ENCODE data around the gene SYCP1.
"Not testable (repeated sequence)": the region's sequence is repeated elsewhere in the genome, so short reads cannot be mapped to it uniquely, and the experiment has no call there.

SYCP1 gene

GRCh38 chr1:114976891-114977290 is 122.2 kb downstream of the SYCP1 start:
- DNase-seq, result no peak

GRCh38 chr1:114979278-114979891 is 124.7 kb downstream of the SYCP1 start:
- DNase-seq, result peak; percentile 35

- DNase-seq, result no peak
Observed at GRCh38 chr1:114982251-114982650, 127.6 kb downstream of the SYCP1 start.

GRCh38 chr1:114986286-114986685 is 131.6 kb downstream of the SYCP1 start:
- DNase-seq, result no peak

- DNase-seq, result no peak
Observed at GRCh38 chr1:114988095-114988494, 133.4 kb downstream of the SYCP1 start.

- DNase-seq, result no peak
Observed at GRCh38 chr1:114997510-114998289, 143.0 kb downstream of the SYCP1 start.

- DNase-seq, result no peak
Observed at GRCh38 chr1:115006191-115006590, 151.5 kb downstream of the SYCP1 start.

GRCh38 chr1:115012006-115012405 is 157.3 kb downstream of the SYCP1 start:
- DNase-seq, result no peak

- no peak for DNase-seq
Observed at GRCh38 chr1:115012434-115012833, 157.8 kb downstream of the SYCP1 start.

GRCh38 chr1:115013792-115014191 is 159.1 kb downstream of the SYCP1 start:
- DNase-seq, result no peak

- DNase-seq, result not testable (repeated sequence)
Observed at GRCh38 chr1:115019549-115019948, 164.9 kb downstream of the SYCP1 start.

GRCh38 chr1:115021145-115021544 is 166.5 kb downstream of the SYCP1 start:
- DNase-seq, result no peak

GRCh38 chr1:115023593-115023992 is 168.9 kb downstream of the SYCP1 start:
- DNase-seq, result no peak

GRCh38 chr1:115029526-115029925 is 174.9 kb downstream of the SYCP1 start, which contains the start of gene TSHB:
Gene TSHB (plus strand): TSS chr1:115029826. CDS start chr1:115033363, 3,537 bp downstream.
- no peak for DNase-seq

GRCh38 chr1:115031595-115031994 is 176.9 kb downstream of the SYCP1 start:
- no peak for DNase-seq

- DNase-seq, result no peak
Observed at GRCh38 chr1:115035652-115036051, 181.0 kb downstream of the SYCP1 start.

GRCh38 chr1:115036814-115037507 is 182.3 kb downstream of the SYCP1 start:
- DNase-seq, result no peak

GRCh38 chr1:115040501-115040900 is 185.8 kb downstream of the SYCP1 start:
- no peak for DNase-seq

- no peak for DNase-seq
Observed at GRCh38 chr1:115041654-115042053, 187.0 kb downstream of the SYCP1 start.

Measured in CD4-positive, alpha-beta T cell treated with Interferon gamma for 1 hour (primary cell).